H9 (cell line): ENCODE results near the gene CHTOP. TPM values are rescaled to one million over a fixed set of nuclear protein-coding genes. Genes with fewer than 3 reads are reported as not detected.

Source experiments
- DNase-seq: peaks from one replicate; pipeline ENCODE4 v3.0.0-alpha.2; 2017
- H2AFZ ChIP-seq: one replicate; pipeline ENCODE4 v1.6.1; 2013; ENCODE audit warnings: mild to moderate bottlenecking, low read length, control low read depth, moderate library complexity
- H2AK5ac ChIP-seq: 2 replicates; pipeline ENCODE4 v1.6.1; 2013; ENCODE audit warnings: low read length, control low read depth, mixed read lengths; ENCODE audit not compliant: insufficient read length
- H2BK120ac ChIP-seq: one replicate; pipeline ENCODE4 v1.6.1; 2013; ENCODE audit warnings: low read depth, mild to moderate bottlenecking, low read length, control low read depth, inconsistent platforms; ENCODE audit not compliant: poor library complexity, severe bottlenecking
- H2BK12ac ChIP-seq: 2 replicates; pipeline ENCODE4 v1.6.1; 2013; ENCODE audit warnings: low read length, control low read depth, mixed read lengths, low read depth; ENCODE audit not compliant: insufficient read length
- H2BK15ac ChIP-seq: 2 replicates; pipeline ENCODE4 v1.6.1; 2013; ENCODE audit warnings: low read depth, low read length, control low read depth
- H2BK20ac ChIP-seq: one replicate; pipeline ENCODE4 v1.6.1; 2013; ENCODE audit warnings: low read depth, mild to moderate bottlenecking, low read length, control low read depth, inconsistent platforms; ENCODE audit not compliant: poor library complexity, severe bottlenecking
- H2BK5ac ChIP-seq: 2 replicates; pipeline ENCODE4 v1.6.1; 2013; ENCODE audit warnings: low read length, control low read depth, mixed read lengths; ENCODE audit not compliant: insufficient read length
- H3K14ac ChIP-seq: 2 replicates; pipeline ENCODE4 v1.6.1; 2013; ENCODE audit warnings: low read length, control low read depth; ENCODE audit not compliant: insufficient read depth
- H3K18ac ChIP-seq: 2 replicates; pipeline ENCODE4 v1.6.1; 2013; ENCODE audit warnings: low read depth, mild to moderate bottlenecking, mixed read lengths, low read length, control low read depth; ENCODE audit not compliant: insufficient read length
- H3K23ac ChIP-seq: 2 replicates; pipeline ENCODE4 v1.6.1; 2013; ENCODE audit warnings: low read length, control low read depth, mixed read lengths, low read depth; ENCODE audit not compliant: insufficient read length
- H3K23me2 ChIP-seq: 2 replicates; pipeline ENCODE4 v1.6.1; 2013; ENCODE audit warnings: low read depth, mild to moderate bottlenecking, mixed read lengths, low read length, control low read depth; ENCODE audit not compliant: insufficient read length, poor library complexity, severe bottlenecking
- H3K27ac ChIP-seq: 2 replicates; pipeline ENCODE4 v1.5.1; 2013; ENCODE audit warnings: low read length, control low read depth, mixed read lengths, low read depth; ENCODE audit not compliant: insufficient read length
- H3K27me3 ChIP-seq: 2 replicates; pipeline ENCODE4 v1.6.1; 2013; ENCODE audit warnings: low read length, control low read depth, inconsistent platforms; ENCODE audit not compliant: insufficient read depth
- H3K4ac ChIP-seq: 2 replicates; pipeline ENCODE4 v1.6.1; 2013; ENCODE audit warnings: low read depth, mild to moderate bottlenecking, control low read depth, inconsistent platforms, low read length, moderate library complexity
- H3K4me1 ChIP-seq: 2 replicates; pipeline ENCODE4 v1.6.1; 2013; ENCODE audit warnings: low read length, control low read depth, inconsistent platforms; ENCODE audit not compliant: insufficient read depth
- H3K4me2 ChIP-seq: 2 replicates; pipeline ENCODE4 v1.6.1; 2013; ENCODE audit warnings: low read length, control low read depth, mixed read lengths; ENCODE audit not compliant: insufficient read length, insufficient read depth
- H3K56ac ChIP-seq: 2 replicates; pipeline ENCODE4 v1.6.1; 2013; ENCODE audit warnings: low read depth, mild to moderate bottlenecking, mixed read lengths, low read length, control low read depth; ENCODE audit not compliant: insufficient read length
- H3K79me1 ChIP-seq: 2 replicates; pipeline ENCODE4 v1.6.1; 2013; ENCODE audit warnings: low read depth, mild to moderate bottlenecking, moderate library complexity, low read length, control low read depth, inconsistent platforms; ENCODE audit not compliant: insufficient read depth, poor library complexity, severe bottlenecking
- H3K79me2 ChIP-seq: 2 replicates; pipeline ENCODE4 v1.6.1; 2013; ENCODE audit warnings: low read length, control low read depth, inconsistent platforms; ENCODE audit not compliant: insufficient read depth
- H3K9ac ChIP-seq: 2 replicates; pipeline ENCODE4 v1.6.1; 2013; ENCODE audit warnings: low read length, control low read depth, mixed read lengths; ENCODE audit not compliant: insufficient read length; ENCODE audit errors: extremely low read depth
- H3K9me3 ChIP-seq: one replicate; pipeline ENCODE4 v1.6.1; 2013; ENCODE audit warnings: low read depth, low read length, inconsistent platforms; ENCODE audit not compliant: control insufficient read depth
- H3T11ph ChIP-seq: one replicate; pipeline ENCODE4 v1.6.1; 2013; ENCODE audit warnings: mild to moderate bottlenecking, low read length, control low read depth, inconsistent platforms
- H4K20me1 ChIP-seq: one replicate; pipeline ENCODE4 v1.6.1; 2013; ENCODE audit not compliant: control insufficient read depth, insufficient read length, insufficient read depth
- H4K5ac ChIP-seq: 2 replicates; pipeline ENCODE4 v1.6.1; 2013; ENCODE audit warnings: low read depth, mild to moderate bottlenecking, mixed read lengths, low read length, control low read depth; ENCODE audit not compliant: insufficient read length
- H4K8ac ChIP-seq: replicated peaks from 2 replicates; pipeline ENCODE4 v1.6.1; 2013; ENCODE audit warnings: low read length, control low read depth, mixed read lengths, low read depth; ENCODE audit not compliant: insufficient read length
- H4K91ac ChIP-seq: 2 replicates; pipeline ENCODE4 v1.6.1; 2013; ENCODE audit warnings: low read depth, mild to moderate bottlenecking, moderate library complexity, mixed read lengths, low read length, control low read depth; ENCODE audit not compliant: insufficient read length
- H3K27ac Mint-ChIP-seq, 3 experiments: 2 replicates in 2 of 3; 3 replicates in 1 of 3; pipeline ENCODE4 v1.8.0; 2020 to 2021; ENCODE audit warnings: mixed read lengths in 3 of 3, mild to moderate bottlenecking in 1 of 3, moderate library complexity in 1 of 3
- H3K27me3 Mint-ChIP-seq: 2 replicates; pipeline ENCODE4 v1.8.0; 2021; ENCODE audit warnings: low read depth, mild to moderate bottlenecking, moderate library complexity, mixed read lengths
- H3K36me3 Mint-ChIP-seq, 3 experiments: 2 replicates in 2 of 3; 3 replicates in 1 of 3; pipeline ENCODE4 v1.8.0; 2020 to 2021; ENCODE audit warnings: low read depth in 3 of 3, mixed read lengths in 3 of 3; ENCODE audit not compliant: insufficient read depth in 1 of 3
- H3K4me1 Mint-ChIP-seq, 2 experiments: 2 replicates each; pipeline ENCODE4 v1.8.0; 2020; ENCODE audit warnings: mixed read lengths in 2 of 2
- H3K4me3 Mint-ChIP-seq, 2 experiments: 2 replicates in 1 of 2; 3 replicates in 1 of 2; pipeline ENCODE4 v1.8.0; 2020 to 2021; ENCODE audit warnings: mild to moderate bottlenecking in 2 of 2, mixed read lengths in 2 of 2, moderate library complexity in 1 of 2
- H3K9me3 Mint-ChIP-seq, 2 experiments: 2 replicates in 1 of 2; 3 replicates in 1 of 2; pipeline ENCODE4 v1.8.0; 2020; ENCODE audit warnings: mild to moderate bottlenecking in 2 of 2, mixed read lengths in 2 of 2, moderate library complexity in 1 of 2
- CTCF ChIP-seq: fragments of 200-600 bp; sonication (generic); conservative IDR thresholded peaks from 3 replicates; pipeline ENCODE4 v1.8.0; 2021; ENCODE audit warnings: antibody characterized with exemption, mild to moderate bottlenecking
- WGBS: extraction: QIAGEN DNeasy Blood & Tissue Kit; methylation state at CpG from one replicate; pipeline ENCODE4 v1.1.7; 2013; ENCODE audit warnings: missing lambda C conversion rate, low lambda C conversion rate, mixed read lengths; ENCODE audit not compliant: insufficient read length; ENCODE audit errors: extremely low coverage; 5-methylcytosine and 5-hydroxymethylcytosine counted together
- total RNA-seq: library from RNA; stranded (reverse); gene quantifications from 2 replicates; pipeline ENCODE4 v1.2.1, GENCODE V29; 2021

CHTOP gene
- total RNA-seq, 1 experiment from 2014 or later, result 126 TPM

GRCh38 chr1:153627715-153628626, 5.9 kb upstream of the CHTOP start, which contains the start of gene S100A1:
S100A1 (plus strand) TSS chr1:153628434; CDS start chr1:153630522, 2,088 bp downstream.
- no peak within 1 kb of the TSS for H3K23ac ChIP-seq
- H3K18ac ChIP-seq, result peak within 1 kb of the TSS; percentile 93
- no peak within 1 kb of the TSS for H4K5ac ChIP-seq
- Mint-ChIP-seq H3K36me3 (peaks cover 11 to 21% (median 18%) of the 10 kb centered on the region in 3 experiments), H3K9me3 (no peaks in the 10 kb centered on the region; a peak in 1 of 5 replicates), H3K27ac (peak within 1 kb of the TSS; percentile 93 to 95 (median 93); a peak in 6 of 7 replicates), H3K4me1 (peaks cover 46% of the 10 kb centered on the region in 2 experiments), H3K4me3 (peak within 1 kb of the TSS; percentile 74 to 87), H3K27me3 (0 out of 2 replicates have a peak, but pooled peaks cover 2% of the 10 kb centered on the region)
- H4K8ac ChIP-seq, result no peak within 1 kb of the TSS
- no peak within 1 kb of the TSS for H2BK120ac ChIP-seq
- no peak for DNase-seq
- H3K4me2 ChIP-seq, result peak within 1 kb of the TSS; percentile 87
- H2BK20ac ChIP-seq, result no peak within 1 kb of the TSS
- no peaks in the 10 kb centered on the region for H4K20me1 ChIP-seq
- no peak within 1 kb of the TSS for H3K27ac ChIP-seq
- no peak within 1 kb of the TSS for H4K91ac ChIP-seq
- no peak within 1 kb of the TSS for H2BK15ac ChIP-seq
- no peaks in the 10 kb centered on the region for H3K79me1 ChIP-seq
- no peak within 1 kb of the TSS for H2AFZ ChIP-seq
- H2AK5ac ChIP-seq, result no peak within 1 kb of the TSS
- 0 out of 2 replicates have a peak, but pooled peaks cover 4% of the 10 kb centered on the region for H3K4me1 ChIP-seq
- H3K56ac ChIP-seq, result no peak within 1 kb of the TSS
- TF ChIP-seq CTCF, result no peak; the same call in 2 of the 3 replicates
- H3K27me3 ChIP-seq, result no peaks in the 10 kb centered on the region
- no peak within 1 kb of the TSS for H2BK12ac ChIP-seq
- no peak within 1 kb of the TSS for H3T11ph ChIP-seq
- peak within 1 kb of the TSS; percentile 77; the same call in 1 of the 2 replicates for H3K14ac ChIP-seq
- H3K9me3 ChIP-seq, result no peaks in the 10 kb centered on the region
- peak within 1 kb of the TSS; percentile 49 for H3K9ac ChIP-seq
- no peaks in the 10 kb centered on the region for H3K79me2 ChIP-seq
- H3K23me2 ChIP-seq, result peaks cover 7% of the 10 kb centered on the region
- no CpG with 5 or more reads among the region's 10 CpGs for WGBS
- no peak within 1 kb of the TSS for H3K4ac ChIP-seq
- no peak within 1 kb of the TSS for H2BK5ac ChIP-seq
